ENCODE results near the gene THAP10.

Gene THAP10

GRCh38 chr15:70856884-70857561 lies 35.2 kb downstream of the THAP10 start:
- Histone ChIP-seq H3F3A (ENCODE audit: insufficient read depth, low read length) (no peaks in the 10 kb centered on the region), H3K9me2 (ENCODE audit: low read depth, low read length) (no peaks in the 10 kb centered on the region), H3K9ac (ENCODE audit: low read length) (no peak overlapping the region), H3K36me3 (ENCODE audit: insufficient read depth, low read length) (no peaks in the 10 kb centered on the region), H3K27ac (ENCODE audit: low read depth, low read length, poor library complexity, severe bottlenecking) (no peak overlapping the region), H3K79me2 (ENCODE audit: insufficient read depth, low read length) (no peaks in the 10 kb centered on the region), H2AFZ (ENCODE audit: low read length) (no peak overlapping the region), H3K9me3 (ENCODE audit: low read length) (no peaks in the 10 kb centered on the region), H3K4me3 (ENCODE audit: low read depth, low read length, poor library complexity, severe bottlenecking) (no peak overlapping the region), H3K4me1 (ENCODE audit: insufficient read depth, low read length, severe bottlenecking) (no peaks in the 10 kb centered on the region), H3K4me2 (ENCODE audit: low read length) (no peak overlapping the region), H4K20me1 (ENCODE audit: insufficient read depth, low read length) (no peaks in the 10 kb centered on the region), H3K27me3 (ENCODE audit: insufficient read depth, low read length) (no peaks in the 10 kb centered on the region)
- TF ChIP-seq CTCF (IDR thresholded peaks at IDR 0.05; ENCODE audit: low read length): no peak
- TF ChIP-seq EZH2 (IDR thresholded peaks at IDR 0.05; ENCODE audit: borderline replicate concordance, low read length): no peak

- Histone ChIP-seq H4K20me1 (ENCODE audit: insufficient read depth, low read length) (no peaks in the 10 kb centered on the region), H3K4me2 (ENCODE audit: low read length) (no peak overlapping the region), H3K9me2 (ENCODE audit: low read depth, low read length) (no peaks in the 10 kb centered on the region), H3K9ac (ENCODE audit: low read length) (no peak overlapping the region), H3F3A (ENCODE audit: insufficient read depth, low read length) (no peaks in the 10 kb centered on the region), H3K36me3 (ENCODE audit: insufficient read depth, low read length) (no peaks in the 10 kb centered on the region), H2AFZ (ENCODE audit: low read length) (no peak overlapping the region), H3K79me2 (ENCODE audit: insufficient read depth, low read length) (no peaks in the 10 kb centered on the region), H3K4me1 (ENCODE audit: insufficient read depth, low read length, severe bottlenecking) (no peaks in the 10 kb centered on the region), H3K9me3 (ENCODE audit: low read length) (no peaks in the 10 kb centered on the region), H3K27me3 (ENCODE audit: insufficient read depth, low read length) (no peaks in the 10 kb centered on the region), H3K27ac (ENCODE audit: low read depth, low read length, poor library complexity, severe bottlenecking) (no peak overlapping the region), H3K4me3 (ENCODE audit: low read depth, low read length, poor library complexity, severe bottlenecking) (no peak overlapping the region)
- TF ChIP-seq EZH2 (IDR thresholded peaks at IDR 0.05; ENCODE audit: borderline replicate concordance, low read length): no peak
- no peak for TF ChIP-seq CTCF (IDR thresholded peaks at IDR 0.05; ENCODE audit: low read length)
These were observed 35.9 kb downstream of the THAP10 start for GRCh38 chr15:70856177-70856883.

- H2AFZ ChIP-seq (ENCODE audit: low read length): no peak overlapping the region
- no peaks in the 10 kb centered on the region for H3K79me2 ChIP-seq (ENCODE audit: insufficient read depth, low read length)
- H3K4me1 ChIP-seq (ENCODE audit: insufficient read depth, low read length, severe bottlenecking): no peaks in the 10 kb centered on the region
- H3K27ac ChIP-seq (ENCODE audit: low read depth, low read length, poor library complexity, severe bottlenecking): no peak overlapping the region
- H3F3A ChIP-seq (ENCODE audit: insufficient read depth, low read length): no peaks in the 10 kb centered on the region
- no peaks in the 10 kb centered on the region for H4K20me1 ChIP-seq (ENCODE audit: insufficient read depth, low read length)
- no peaks in the 10 kb centered on the region for H3K36me3 ChIP-seq (ENCODE audit: insufficient read depth, low read length)
- no peaks in the 10 kb centered on the region for H3K9me2 ChIP-seq (ENCODE audit: low read depth, low read length)
- no peak overlapping the region for H3K4me2 ChIP-seq (ENCODE audit: low read length)
- TF ChIP-seq CTCF (IDR thresholded peaks at IDR 0.05; ENCODE audit: low read length) (no peak), EZH2 (IDR thresholded peaks at IDR 0.05; ENCODE audit: borderline replicate concordance, low read length) (no peak)
- no peaks in the 10 kb centered on the region for H3K9me3 ChIP-seq (ENCODE audit: low read length)
- H3K4me3 ChIP-seq (ENCODE audit: low read depth, low read length, poor library complexity, severe bottlenecking): no peak overlapping the region
- no peak overlapping the region for H3K9ac ChIP-seq (ENCODE audit: low read length)
- H3K27me3 ChIP-seq (ENCODE audit: insufficient read depth, low read length): no peaks in the 10 kb centered on the region
These were observed 36.5 kb downstream of the THAP10 start for GRCh38 chr15:70855764-70856163.
